ENCODE results near the gene FAM120A.

- TF ChIP-seq POLR2AphosphoS5 (IDR thresholded peaks at IDR 0.05; ENCODE audit: low read depth, low read length) = no peak
- no peak for TF ChIP-seq REST (IDR thresholded peaks at IDR 0.05; ENCODE audit: insufficient read depth in 1 of 2, low read depth in 2 of 2, low read length in 1 of 2)
- TF ChIP-seq CTCF (IDR thresholded peaks at IDR 0.05) = no peak
Measured at GRCh38 chr9:93603906-93604326, 152.4 kb downstream of the FAM120A start.
